Cerebellar nuclear complex (tissue), 1 donor: Measurements from ENCODE around the gene C1orf50.
"Not testable (repeated sequence)": the region's sequence is repeated elsewhere in the genome, so short reads cannot be mapped to it uniquely, and the experiment has no call there.

ENCODE experiments used
- DNase-seq, 2 experiments: peaks; one replicate each; lab custom pipeline; 2025; lab: John Stamatoyannopoulos, UW

The C1orf50 gene

DNA sequence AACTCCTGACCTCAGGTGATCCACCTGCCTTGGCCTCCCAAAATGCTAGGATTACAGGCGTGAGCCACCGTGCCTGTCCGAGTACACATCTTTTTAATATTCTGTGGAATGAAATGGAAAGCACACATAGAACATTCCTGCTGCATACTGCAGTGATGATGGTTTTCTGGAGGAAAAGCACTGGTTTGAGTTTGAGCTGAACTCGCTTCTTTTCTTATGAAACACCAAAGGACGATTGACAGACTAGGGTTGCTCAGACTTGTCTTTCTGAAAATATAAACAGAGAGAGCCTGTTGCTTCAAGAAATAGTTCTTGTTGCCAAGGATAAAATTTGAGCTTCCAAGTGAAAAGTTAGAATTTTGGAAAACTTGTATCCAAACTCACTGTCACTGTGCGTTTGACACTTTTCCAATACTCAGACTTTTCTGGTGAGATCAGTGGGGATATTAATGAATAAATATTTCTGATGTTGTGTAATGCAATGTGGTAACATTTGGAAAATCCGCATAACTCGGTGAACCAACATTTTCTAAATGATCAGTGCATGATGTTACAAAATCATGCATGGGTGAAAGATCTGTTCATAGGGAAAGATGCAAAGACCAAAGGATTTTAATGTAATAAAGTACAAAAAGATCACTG, 34.9 kb downstream of the C1orf50 start:
- no peak for DNase-seq

DNA sequence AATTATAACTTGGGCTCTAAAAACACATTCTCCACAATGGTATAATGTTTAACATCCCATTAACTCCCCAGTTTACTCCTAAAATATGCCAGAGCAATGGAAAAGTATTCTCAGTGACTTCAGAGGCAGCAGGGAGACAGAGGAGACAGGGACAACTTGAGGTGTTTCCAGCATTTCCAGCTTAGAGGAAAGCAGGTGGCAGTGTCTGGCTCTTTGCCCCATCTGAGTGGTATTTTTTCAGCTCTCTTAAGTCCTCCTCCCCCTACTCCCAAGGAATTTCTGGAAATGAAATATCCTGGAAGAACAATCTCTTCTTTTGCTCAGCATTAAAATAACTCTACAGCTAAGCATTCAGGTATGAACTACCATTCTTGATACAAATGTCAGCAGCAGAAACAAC, 39.1 kb downstream of the C1orf50 start:
- DNase-seq: no peak

DNA sequence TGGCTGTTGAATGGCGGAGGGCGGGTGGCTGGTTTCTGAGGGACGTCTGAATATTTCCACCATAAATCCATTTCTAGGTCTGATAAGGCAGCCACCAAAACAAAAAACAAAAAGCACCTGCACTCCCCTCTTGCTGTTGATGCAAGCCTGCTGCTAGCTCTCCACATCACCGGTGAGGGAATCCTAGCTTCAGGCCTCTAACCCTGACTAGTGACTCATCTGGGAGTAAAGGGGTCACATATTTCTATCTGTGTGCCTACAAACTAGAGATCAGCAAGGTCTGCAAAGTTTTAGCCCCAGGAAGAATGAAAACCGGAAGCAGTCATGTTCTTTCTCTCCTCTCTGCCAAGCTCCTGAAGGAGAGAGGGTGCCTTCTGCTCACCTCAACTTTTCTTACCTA, 39.5 kb downstream of the C1orf50 start:
- no peak for DNase-seq

DNA sequence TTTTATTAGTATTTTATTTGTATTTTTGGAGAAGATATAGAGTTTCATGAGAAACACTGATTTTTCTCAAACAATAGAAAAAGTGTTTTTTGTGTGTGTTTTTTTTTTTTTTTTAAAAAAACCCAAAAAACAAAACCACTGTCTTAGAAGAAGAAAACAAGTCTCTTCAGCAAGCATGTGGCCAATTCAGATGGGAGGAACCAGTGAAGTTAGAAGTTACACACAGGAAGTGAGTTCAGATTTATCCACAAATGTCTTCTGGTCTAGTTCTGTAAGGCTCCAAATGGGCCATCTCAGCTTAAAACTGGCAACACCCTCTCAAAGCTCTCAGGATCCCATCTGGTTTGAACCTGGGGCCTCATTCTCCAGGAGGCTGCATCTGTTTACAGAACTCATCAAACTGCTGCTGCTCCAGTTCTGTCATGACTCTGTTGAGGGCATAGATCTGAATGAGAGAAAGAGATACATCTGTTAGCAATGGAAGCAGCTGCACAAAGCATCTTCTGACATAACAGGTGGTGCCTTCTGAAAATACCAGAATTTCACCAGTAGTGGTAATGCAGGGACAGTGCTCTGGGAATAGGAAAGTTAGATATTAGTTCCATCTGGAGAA, 40.1 kb downstream of the C1orf50 start:
- DNase-seq: no peak

DNA sequence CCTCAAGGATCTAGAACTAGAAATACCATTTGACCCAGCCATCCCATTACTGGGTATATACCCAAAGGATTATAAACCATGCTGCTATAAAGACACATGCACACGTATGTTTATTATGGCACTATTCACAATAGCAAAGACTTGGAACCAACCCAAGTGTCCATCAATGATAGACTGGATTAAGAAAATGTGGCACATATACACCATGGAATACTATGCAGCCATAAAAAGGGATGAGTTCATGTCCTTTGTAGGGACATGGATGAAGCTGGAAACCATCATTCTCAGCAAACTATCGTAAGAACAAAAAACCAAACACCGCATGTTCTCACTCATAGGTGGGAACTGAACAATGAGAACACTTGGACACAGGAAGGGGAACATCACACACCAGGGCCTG, 47.8 kb downstream of the C1orf50 start:
- not testable (repeated sequence) for DNase-seq

DNA sequence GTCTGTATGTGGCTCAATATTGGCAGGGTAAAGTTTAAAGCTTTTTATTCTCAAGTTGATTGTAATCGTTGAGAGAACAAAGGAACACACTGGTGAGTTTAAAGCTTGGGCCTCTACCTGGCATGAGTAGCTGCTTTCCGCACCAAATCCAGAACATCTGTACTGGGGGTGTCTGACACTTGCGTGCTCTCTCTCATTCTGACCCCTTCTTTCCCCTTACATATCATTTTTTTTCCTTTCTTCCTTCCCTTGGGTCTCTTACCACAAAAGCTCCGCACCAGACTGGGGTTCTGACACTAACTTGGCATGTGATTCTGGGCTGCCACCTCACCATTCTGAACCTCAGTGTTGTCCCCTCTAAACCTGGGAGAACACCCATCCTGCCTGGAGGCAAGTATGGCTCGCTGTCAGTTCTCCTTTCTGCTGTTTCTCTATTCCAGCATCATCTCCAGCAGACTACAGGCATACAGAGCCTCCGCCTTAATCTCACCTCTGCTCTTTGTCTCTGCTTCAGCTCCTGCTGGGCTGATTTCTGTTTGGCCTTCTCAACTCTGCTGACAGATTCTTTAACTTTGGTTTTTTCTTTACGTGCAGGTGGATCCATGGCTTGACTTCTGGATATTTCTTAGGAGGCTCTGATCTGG, 49.0 kb downstream of the C1orf50 start:
- DNase-seq: peak in 1 of 2 experiments; percentile 33

DNA sequence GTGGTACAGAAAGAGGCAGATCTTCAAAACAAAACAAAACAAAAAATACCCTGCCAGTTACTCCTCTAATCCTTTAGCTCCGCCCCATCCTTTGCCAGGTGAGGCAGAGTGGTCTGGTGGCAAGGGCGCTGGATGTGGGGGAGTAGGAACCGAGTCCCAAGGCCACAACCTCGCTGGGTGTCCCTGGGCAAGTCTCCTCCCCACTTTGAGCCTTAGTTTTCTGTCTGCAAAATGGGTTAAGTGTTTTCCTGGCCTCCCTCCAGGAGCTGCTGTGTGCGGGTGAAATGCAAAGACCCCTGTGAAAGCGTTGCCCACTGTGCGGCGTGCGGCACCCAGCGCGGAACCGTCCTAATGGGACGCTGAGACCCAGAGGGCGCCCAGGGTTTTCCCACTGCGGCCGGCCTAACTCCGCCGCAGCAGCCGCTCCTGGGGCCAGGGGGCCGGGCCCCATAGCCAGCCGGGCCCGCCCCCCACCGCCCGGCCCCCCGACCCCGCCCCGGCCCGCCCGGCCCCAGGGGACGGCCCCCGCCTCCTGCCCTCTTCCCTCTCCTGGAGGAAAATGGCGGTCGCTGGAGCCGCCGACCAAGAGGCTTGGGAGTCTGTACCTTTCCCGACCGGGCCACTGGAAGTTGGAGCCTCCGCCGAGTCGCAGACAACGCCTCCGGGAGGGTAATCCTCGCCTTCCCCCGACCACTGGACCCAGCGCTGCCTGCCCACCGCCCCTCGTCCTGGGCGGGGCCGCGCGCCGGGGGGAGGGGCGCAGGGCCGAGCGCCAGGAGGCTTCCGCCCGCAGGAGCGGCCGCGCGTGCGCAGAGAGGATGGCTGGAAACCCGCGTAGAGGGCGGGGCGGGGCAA, 49.8 kb downstream of the C1orf50 start, which contains the start of the genes ERMAP and SVBP:
Gene ERMAP (plus strand): TSS at position 538 of the 855 bp plus-strand sequence. CDS start 13,327 bp downstream, outside the sequence.
Gene SVBP (minus strand): TSS at position 813 of the 855 bp plus-strand sequence. CDS start 853 bp downstream, outside the sequence.
- peak in 1 of 2 experiments; percentile 68 for DNase-seq

DNA sequence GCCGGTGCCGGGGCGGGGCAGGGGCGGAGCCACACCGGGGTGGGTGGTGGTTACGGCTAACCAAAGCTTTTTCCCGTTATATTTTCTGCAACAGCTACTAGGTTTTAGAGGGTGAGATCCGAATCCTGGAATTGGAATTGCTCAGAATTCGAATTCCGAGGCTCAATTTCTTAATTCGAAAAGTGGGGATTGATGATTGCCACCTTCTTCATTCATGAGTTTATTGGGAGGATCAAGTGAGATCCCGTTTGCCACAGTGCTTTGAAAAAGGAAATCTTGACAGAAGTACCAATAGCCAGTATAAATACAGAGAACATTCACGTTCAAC, 50.4 kb downstream of the C1orf50 start:
- no peak for DNase-seq

DNA sequence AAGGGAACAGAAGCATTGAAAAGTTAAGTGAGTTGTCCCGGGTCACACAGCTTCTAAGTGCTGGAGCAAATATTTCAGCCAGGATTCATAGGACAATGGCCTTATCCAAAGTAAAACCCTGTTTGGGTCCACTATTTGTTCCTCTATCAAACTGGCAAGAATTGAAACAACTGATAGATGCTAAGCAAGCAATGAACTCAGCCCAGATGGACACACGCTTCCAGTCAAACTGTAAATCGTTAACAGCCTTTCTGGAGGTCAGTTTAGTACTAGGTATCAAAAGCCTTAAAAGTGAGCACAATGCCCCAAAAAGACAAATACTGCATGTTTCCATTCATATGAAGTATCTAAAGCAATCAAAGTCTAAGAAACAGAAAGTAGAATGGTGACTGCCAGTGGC, 50.9 kb downstream of the C1orf50 start:
- no peak for DNase-seq

DNA sequence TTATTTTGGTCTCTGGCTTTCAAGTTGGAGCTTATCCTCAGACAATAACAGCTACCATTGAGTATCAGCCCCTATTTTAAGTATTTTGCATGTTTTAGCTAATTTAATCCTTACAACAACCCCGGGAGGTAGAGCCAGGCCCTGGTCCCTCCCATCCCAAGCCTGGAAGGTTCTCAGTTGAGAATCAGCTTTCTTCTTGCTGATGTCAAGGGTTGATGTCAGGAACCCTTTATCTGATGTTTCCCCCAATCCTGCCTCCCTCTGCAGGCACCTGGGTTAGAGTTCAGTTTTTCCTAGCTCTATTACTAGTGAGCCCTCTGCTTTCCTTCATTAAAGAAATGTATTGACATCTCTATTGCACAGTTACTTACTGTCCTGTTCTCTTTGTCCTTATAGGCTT, 53.8 kb downstream of the C1orf50 start:
- DNase-seq: no peak

DNA sequence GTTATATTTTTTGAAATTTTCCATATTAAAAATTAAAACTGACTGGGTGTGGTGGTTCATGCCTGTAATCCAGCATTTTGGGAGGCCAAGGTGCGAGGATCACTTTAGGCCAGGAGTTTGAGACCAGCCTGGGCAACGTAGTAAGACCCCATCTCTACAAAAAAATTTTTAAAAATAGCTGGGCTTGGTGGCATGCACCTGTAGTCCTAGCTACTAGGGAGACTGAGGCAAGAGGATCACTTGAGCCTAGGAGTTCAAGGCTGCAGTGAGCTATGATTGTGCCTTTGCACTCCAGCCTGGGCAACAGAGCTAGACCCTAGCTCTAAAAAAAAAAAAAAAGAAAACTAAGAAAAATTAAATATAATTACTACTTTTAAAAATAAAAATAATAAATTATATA, 54.6 kb downstream of the C1orf50 start:
- no peak for DNase-seq

DNA sequence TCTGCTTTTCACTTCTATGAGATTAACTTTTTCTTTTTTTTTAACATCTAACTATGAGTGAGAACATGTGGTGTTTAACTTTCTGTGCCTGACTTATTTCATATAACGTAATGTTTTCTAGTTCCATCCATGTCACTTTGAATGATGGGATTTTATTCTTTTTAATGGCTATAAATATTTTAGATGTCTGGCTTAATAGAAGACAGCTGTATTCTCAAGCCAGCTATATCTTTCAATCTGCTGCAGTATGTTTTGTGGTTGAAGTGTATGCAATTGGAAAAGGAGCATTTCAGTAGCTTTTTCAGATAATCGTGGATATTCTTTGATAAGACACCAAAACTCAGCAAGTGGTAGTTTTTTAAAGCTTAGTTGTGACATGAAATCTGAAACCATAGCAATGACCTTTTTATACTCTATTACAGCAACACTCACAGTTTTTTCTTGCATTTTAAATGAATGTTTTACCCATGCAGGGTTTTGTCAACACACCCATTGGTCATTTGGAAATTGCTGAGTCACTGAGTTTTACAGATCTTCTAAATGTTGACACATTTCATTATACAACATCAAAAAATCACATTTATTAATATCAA, 55.8 kb downstream of the C1orf50 start:
- DNase-seq: no peak

DNA sequence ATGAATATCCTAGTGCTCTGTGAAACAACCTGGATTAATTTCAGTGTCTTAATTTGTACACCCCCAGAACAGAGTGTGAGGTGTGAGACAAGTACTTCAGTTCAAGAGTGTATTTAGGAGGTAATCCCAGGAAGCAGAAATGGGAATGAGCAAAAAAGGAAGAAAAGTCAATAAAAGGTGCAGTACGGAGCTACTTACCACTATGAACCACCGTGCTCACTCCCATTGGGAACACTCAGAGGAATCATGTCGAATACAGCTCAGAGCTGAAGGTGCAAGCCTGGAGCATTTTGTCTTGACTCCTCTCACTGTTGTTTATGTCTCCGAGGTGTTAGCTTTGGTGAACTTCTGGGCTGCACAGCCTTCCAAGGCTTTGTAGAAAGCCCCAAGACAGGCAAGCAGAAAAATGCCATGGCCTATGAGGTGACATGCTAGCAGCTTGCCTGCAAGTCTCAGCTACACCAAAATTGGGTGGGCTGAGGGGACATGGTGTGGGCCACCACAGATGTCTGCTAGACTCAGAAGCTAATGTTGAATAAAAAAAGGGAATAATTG, 57.5 kb downstream of the C1orf50 start:
- DNase-seq: no peak

DNA sequence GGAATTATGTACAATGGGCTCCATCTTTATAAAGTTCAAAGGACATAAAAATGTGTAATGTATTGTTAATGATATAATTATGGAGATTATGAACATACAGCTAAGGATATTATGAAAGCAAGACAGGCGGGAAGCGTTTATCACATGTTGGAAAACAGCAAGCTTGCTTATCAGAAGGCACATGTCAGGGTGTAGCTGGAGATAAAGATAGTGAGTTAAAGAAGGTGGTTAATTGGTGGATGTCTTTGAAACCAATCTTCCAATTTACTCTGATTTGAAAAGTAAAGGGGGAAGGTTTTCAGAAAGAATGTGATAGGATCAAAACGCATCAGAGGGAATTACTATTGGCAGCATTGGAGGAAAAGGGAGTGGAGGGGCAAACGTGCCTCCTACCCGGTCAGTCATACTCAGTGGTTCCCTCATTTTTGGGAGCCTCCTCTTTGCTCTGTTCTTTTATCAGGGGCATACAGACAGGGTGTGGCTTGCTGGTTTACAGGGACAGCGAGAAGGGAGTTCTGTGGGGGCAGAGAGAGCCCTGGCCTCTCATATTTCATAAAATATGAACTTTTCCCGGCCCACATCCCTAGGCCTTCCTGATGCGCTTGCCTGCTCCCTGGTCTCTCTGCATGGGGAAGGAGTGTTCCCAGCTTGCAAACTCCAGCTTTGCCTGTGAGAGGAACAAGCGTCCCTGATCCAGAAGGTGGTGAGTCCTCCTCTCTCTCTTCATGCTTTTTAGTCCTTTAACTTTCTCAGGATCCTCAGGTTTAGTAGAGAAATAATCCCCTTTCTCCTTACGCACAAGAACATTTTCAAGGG, 58.2 kb downstream of the C1orf50 start:
- DNase-seq: no peak
